OCI-LY7 (cell line): Measurements from ENCODE around the gene MRGPRE. TPM values are rescaled to one million over a fixed set of nuclear protein-coding genes. Genes with fewer than 3 reads are reported as not detected.

ENCODE experiments used
- BruUV-seq: library from RNA; stranded (reverse); fragments of 400-500 nt; replicated peaks from 2 replicates; lab custom pipeline; 2021; lab: Mats Ljungman, UMichigan
- CTCF ChIA-PET: fragments of 300-600 bp; sonication (Branson Sonifier 250); formaldehyde crosslinking; loops from one replicate; lab custom pipeline; 2022; ENCODE audit warnings: antibody characterized with exemption; ENCODE audit not compliant: unreplicated experiment; lab: Charles Lee
- POLR2A ChIA-PET: fragments of 300-600 bp; sonication (Branson Sonifier 250); formaldehyde crosslinking; loops from one replicate; lab custom pipeline; 2022; ENCODE audit warnings: antibody characterized with exemption; lab: Charles Lee
- DNase-seq: peaks from one replicate; pipeline ENCODE4 v3.0.0-alpha.2; 2015; ENCODE audit warnings: low spot score
- H2AFZ ChIP-seq: fragments of 200-600 bp; sonication (generic), shearing (Covaris generic); 2 replicates; pipeline ENCODE4 v1.6.1; 2014; ENCODE audit warnings: mild to moderate bottlenecking, antibody characterized with exemption, low read length, moderate library complexity
- H3K27ac ChIP-seq: fragments of 200-600 bp; sonication (generic); 2 replicates; pipeline ENCODE4 v1.5.1; 2014; ENCODE audit warnings: mixed run types, low read depth, mild to moderate bottlenecking, moderate library complexity, low read length, inconsistent platforms; ENCODE audit not compliant: poor library complexity, severe bottlenecking
- H3K36me3 ChIP-seq: fragments of 200-600 bp; sonication (generic); 2 replicates; pipeline ENCODE4 v1.6.1; 2014; ENCODE audit warnings: mild to moderate bottlenecking, antibody characterized with exemption, low read length, moderate library complexity, mixed read lengths; ENCODE audit not compliant: insufficient read depth
- H3K4me1 ChIP-seq: fragments of 200-600 bp; sonication (generic); 2 replicates; pipeline ENCODE4 v1.5.1; 2014; ENCODE audit warnings: mild to moderate bottlenecking, low read length; ENCODE audit not compliant: insufficient read depth, poor library complexity, severe bottlenecking
- H3K4me2 ChIP-seq: fragments of 200-600 bp; sonication (generic); 2 replicates; pipeline ENCODE4 v1.6.1; 2014; ENCODE audit warnings: mild to moderate bottlenecking, low read length
- H3K4me3 ChIP-seq: fragments of 200-600 bp; sonication (generic); 2 replicates; pipeline ENCODE4 v1.5.1; 2014; ENCODE audit warnings: mild to moderate bottlenecking, low read depth, low read length; ENCODE audit not compliant: poor library complexity, severe bottlenecking
- H3K79me2 ChIP-seq: fragments of 200-600 bp; sonication (generic); 2 replicates; pipeline ENCODE4 v1.6.1; 2016; ENCODE audit warnings: low read depth, mild to moderate bottlenecking, low read length, moderate library complexity, mixed read lengths; ENCODE audit not compliant: insufficient read depth
- H3K9me2 ChIP-seq: fragments of 200-600 bp; sonication (generic); 2 replicates; pipeline ENCODE4 v1.6.1; 2016; ENCODE audit warnings: mild to moderate bottlenecking, low read length, mixed read lengths; ENCODE audit not compliant: insufficient read depth
- H3K9me3 ChIP-seq: fragments of 200-600 bp; sonication (generic); 2 replicates; pipeline ENCODE4 v1.6.1; 2014; ENCODE audit warnings: mild to moderate bottlenecking, mixed run types, low read length, mixed read lengths
- H4K20me1 ChIP-seq: fragments of 200-600 bp; sonication (generic); 2 replicates; pipeline ENCODE4 v1.6.1; 2014; ENCODE audit warnings: mild to moderate bottlenecking, antibody characterized with exemption, low read length, moderate library complexity, mixed read lengths; ENCODE audit not compliant: insufficient read depth
- EZH2phosphoT487 ChIP-seq: fragments of 200-600 bp; sonication (generic); IDR thresholded peaks from 2 replicates; pipeline ENCODE4 v1.6.1; 2018; ENCODE audit warnings: low read depth, borderline replicate concordance, mild to moderate bottlenecking, mixed run types, antibody characterized with exemption, low read length, moderate library complexity, mixed read lengths
- intact Hi-C: fragments of 100-400 bp; cut with micrococcal nuclease; formaldehyde crosslinking; loops from one replicate; pipeline ENCODE4 v1.10.0; 2022; ENCODE audit not compliant: unreplicated experiment
- total RNA-seq, 2 experiments: library from RNA; depleted of rRNA in 1 of 2; stranded (reverse); fragments of >200 nt in 1 of 2; shearing (Covaris generic) in 1 of 2; gene quantifications; 2 replicates each; pipeline ENCODE4 v1.2.3, GENCODE V29; 2014 to 2022
- TF ChIP-seq, protein P1 (sequence below): fragments of 200-600 bp; sonication (generic); conservative IDR thresholded peaks from 2 replicates; pipeline ENCODE4 v1.5.1; 2014; ENCODE audit warnings: mild to moderate bottlenecking, antibody characterized with exemption, low read length, moderate library complexity, mixed read lengths

MRGPRE gene
- total RNA-seq, 2 experiments from 2014 or later = not detected

DNA sequence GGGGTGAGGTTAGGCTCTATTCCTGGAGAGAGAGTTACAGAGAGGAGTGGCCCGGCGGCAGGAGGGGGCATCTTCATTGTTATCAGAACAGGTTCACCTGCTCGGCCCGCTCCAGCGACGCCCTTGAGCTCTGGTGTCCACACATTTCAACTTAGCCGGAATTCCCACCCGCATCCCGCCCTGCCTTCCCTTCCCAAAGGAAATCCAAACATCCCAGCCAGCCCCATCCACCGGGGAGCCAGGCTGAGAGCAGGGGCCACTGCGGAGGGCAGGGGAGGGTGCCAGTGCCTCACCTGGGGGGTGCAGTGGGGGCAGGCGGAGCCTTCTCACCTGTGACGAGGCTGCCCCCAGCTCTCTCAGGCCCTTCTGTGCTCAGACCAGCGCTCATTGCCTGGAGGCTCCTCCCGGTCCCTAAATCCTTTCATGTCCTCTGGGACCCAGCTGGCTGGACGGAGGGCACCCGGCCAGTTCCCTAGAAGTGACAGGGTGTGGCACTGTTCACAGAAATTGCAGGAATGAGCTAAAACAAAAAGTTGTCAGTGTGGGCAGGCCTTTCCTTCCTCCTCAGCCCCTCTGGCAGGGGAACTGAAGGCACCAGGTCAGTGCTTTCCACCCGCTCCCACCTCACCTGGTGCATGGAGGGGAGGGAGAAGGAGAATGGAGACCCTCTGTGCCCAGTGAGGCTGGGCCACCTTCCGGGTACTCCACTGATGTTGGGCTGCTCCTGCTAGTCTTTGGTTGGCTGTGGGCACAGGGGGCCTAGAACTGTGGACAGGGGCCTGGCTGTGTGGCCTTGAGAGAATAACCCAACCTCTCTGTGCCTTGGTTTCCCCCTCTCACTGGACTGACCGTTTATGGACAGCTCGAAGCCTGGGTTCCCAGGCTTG lies 11.5 kb downstream of the MRGPRE start:
- CTCF ChIA-PET = no interaction called here
- no peak for TF ChIP-seq EZH2phosphoT487
- TF ChIP-seq, protein P1, sequence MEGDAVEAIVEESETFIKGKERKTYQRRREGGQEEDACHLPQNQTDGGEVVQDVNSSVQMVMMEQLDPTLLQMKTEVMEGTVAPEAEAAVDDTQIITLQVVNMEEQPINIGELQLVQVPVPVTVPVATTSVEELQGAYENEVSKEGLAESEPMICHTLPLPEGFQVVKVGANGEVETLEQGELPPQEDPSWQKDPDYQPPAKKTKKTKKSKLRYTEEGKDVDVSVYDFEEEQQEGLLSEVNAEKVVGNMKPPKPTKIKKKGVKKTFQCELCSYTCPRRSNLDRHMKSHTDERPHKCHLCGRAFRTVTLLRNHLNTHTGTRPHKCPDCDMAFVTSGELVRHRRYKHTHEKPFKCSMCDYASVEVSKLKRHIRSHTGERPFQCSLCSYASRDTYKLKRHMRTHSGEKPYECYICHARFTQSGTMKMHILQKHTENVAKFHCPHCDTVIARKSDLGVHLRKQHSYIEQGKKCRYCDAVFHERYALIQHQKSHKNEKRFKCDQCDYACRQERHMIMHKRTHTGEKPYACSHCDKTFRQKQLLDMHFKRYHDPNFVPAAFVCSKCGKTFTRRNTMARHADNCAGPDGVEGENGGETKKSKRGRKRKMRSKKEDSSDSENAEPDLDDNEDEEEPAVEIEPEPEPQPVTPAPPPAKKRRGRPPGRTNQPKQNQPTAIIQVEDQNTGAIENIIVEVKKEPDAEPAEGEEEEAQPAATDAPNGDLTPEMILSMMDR = no peak

DNA sequence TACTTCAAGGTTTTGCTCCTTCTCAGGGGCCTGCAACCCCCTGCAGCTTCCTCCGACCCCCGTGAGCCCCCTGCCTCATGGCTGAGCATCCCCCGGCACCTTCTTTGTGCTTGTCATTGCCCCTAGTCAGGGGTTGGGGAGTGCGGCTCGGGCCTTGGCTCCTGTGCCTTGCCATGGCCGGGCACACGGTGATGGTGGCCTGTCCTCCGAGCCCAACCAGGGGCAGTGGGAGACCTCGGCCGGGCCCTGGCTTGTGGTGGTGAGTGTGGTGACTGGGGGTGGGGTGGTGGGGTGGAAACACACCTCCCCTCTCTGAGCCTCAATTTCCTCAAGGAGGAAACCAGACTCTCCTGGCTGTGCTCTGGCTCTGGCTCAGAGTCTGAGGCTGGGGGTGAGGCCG lies 12.1 kb downstream of the MRGPRE start:
- Histone ChIP-seq H3K9me2 (no peaks in the 10 kb centered on the region), H3K4me2 (no peak overlapping the region), H3K27ac (no peak overlapping the region), H3K9me3 (no peaks in the 10 kb centered on the region), H3K4me1 (no peaks in the 10 kb centered on the region), H3K79me2 (no peaks in the 10 kb centered on the region), H4K20me1 (no peaks in the 10 kb centered on the region), H2AFZ (no peak overlapping the region), H3K36me3 (no peaks in the 10 kb centered on the region), H3K4me3 (no peak overlapping the region)
- ChIA-PET CTCF (no interaction called here), POLR2A (no interaction called here)
- no peak for DNase-seq
- intact Hi-C loops = no loop called here
- no peak for TF ChIP-seq EZH2phosphoT487
- TF ChIP-seq, protein P1 = no peak
- no TSS peak for BruUV-seq

More for the DNA sequence above, 11.5 kb downstream of the MRGPRE start:
- Histone ChIP-seq H3K36me3 (no peaks in the 10 kb centered on the region), H3K4me2 (no peak overlapping the region), H3K9me3 (no peaks in the 10 kb centered on the region), H3K79me2 (no peaks in the 10 kb centered on the region), H3K9me2 (no peaks in the 10 kb centered on the region), H3K4me1 (no peaks in the 10 kb centered on the region), H4K20me1 (no peaks in the 10 kb centered on the region), H2AFZ (no peak overlapping the region), H3K27ac (no peak overlapping the region), H3K4me3 (no peak overlapping the region)
- POLR2A ChIA-PET = no interaction called here
- no peak for DNase-seq
- intact Hi-C loops = no loop called here
- BruUV-seq = no TSS peak

DNA sequence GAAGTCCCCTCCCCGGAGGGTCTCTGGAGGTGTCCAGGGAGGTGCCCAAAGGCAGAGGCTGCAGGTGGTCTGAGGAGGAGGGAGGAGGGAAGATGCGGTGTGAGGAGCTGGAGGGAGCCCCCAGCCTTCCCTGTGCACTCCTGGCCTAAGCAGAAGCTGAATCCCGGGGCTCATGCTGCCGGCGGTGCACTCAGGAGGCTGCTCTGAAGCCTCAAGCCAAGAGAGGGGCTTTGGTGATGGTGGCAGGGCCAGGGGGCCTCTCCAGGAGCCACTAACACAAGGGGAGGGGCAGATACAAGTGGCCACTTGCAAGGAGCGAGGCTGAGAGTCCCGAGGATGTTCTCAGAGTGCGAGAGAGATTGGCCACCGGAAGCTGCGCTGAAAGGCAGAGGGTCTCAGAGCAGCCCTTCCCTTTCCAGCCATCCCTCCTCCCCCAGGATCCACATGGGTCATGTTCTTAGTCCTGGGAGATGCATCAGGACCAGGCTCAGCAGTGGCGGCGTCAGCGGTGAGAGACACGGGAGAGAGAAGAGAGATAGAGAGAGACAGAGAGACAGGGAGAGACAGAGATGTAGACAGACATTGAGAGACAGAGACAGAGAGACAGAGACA lies 12.8 kb downstream of the MRGPRE start:
- TF ChIP-seq, protein P1 = no peak
- no peak for TF ChIP-seq EZH2phosphoT487
- Histone ChIP-seq H3K27ac (no peak overlapping the region), H3K79me2 (no peaks in the 10 kb centered on the region), H3K4me3 (no peak overlapping the region), H3K36me3 (no peaks in the 10 kb centered on the region), H3K9me3 (no peaks in the 10 kb centered on the region), H2AFZ (no peak overlapping the region), H3K9me2 (no peaks in the 10 kb centered on the region), H4K20me1 (no peaks in the 10 kb centered on the region), H3K4me2 (no peak overlapping the region), H3K4me1 (no peaks in the 10 kb centered on the region)
- ChIA-PET CTCF (no interaction called here), POLR2A (no interaction called here)
- intact Hi-C loops = no loop called here
- DNase-seq = no peak
- BruUV-seq = no TSS peak
